ENCODE data around the gene RBMS3. TPM values are rescaled to one million over a fixed set of nuclear protein-coding genes. Genes with fewer than 3 reads are reported as not detected.

RBMS3 gene
- total RNA-seq, 1 donor from 2014 or later, result 65.1 TPM

DNA sequence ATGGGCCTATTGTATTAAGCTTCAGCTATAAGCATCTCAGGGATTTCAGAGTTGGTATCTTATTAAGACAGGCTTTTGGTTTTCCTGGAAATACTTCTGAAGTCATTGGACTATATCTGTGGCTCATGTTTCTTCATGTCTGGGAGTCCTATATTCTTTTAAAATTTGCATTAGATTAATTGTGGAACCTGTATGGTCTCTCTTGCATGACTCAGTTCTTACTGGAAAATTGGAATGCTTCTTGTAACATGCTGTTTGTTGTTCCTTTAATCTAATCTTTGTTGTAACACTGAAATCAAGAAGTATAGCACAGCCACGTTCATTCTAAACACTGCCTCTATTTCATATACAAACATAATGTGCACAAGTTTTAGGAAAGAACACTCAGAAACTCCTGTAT lies 208.1 kb downstream of the RBMS3 start:
- H3K4me1 Mint-ChIP-seq (ENCODE audit: low read depth, unreplicated experiment), result no peaks in the 10 kb centered on the region
- no peak for TF ChIP-seq CTCF (IDR thresholded peaks at IDR 0.05; ENCODE audit: partially characterized antibody, unreplicated experiment)
- H3K27ac Mint-ChIP-seq (ENCODE audit: unreplicated experiment), result no peak overlapping the region
- H3K36me3 Mint-ChIP-seq (ENCODE audit: unreplicated experiment), result no peaks in the 10 kb centered on the region
- peaks cover 2% of the 10 kb centered on the region for H3K9me3 Mint-ChIP-seq (ENCODE audit: unreplicated experiment)
- no peak for DNase-seq
- H3K27me3 Mint-ChIP-seq (ENCODE audit: unreplicated experiment), result no peaks in the 10 kb centered on the region
- H3K4me3 Mint-ChIP-seq (ENCODE audit: unreplicated experiment), result no peak overlapping the region

GRCh38 chr3:29493109-29493508 lies 212.2 kb downstream of the RBMS3 start:
- H3K36me3 Mint-ChIP-seq (ENCODE audit: unreplicated experiment), result no peaks in the 10 kb centered on the region
- H3K27me3 Mint-ChIP-seq (ENCODE audit: unreplicated experiment), result no peaks in the 10 kb centered on the region
- H3K4me1 Mint-ChIP-seq (ENCODE audit: low read depth, unreplicated experiment), result no peaks in the 10 kb centered on the region
- H3K4me3 Mint-ChIP-seq (ENCODE audit: unreplicated experiment), result no peak overlapping the region
- DNase-seq, result no peak
- peaks cover 2% of the 10 kb centered on the region for H3K9me3 Mint-ChIP-seq (ENCODE audit: unreplicated experiment)
- no peak overlapping the region for H3K27ac Mint-ChIP-seq (ENCODE audit: unreplicated experiment)
- TF ChIP-seq CTCF (IDR thresholded peaks at IDR 0.05; ENCODE audit: partially characterized antibody, unreplicated experiment), result no peak

- Mint-ChIP-seq H3K27me3 (ENCODE audit: unreplicated experiment) (no peaks in the 10 kb centered on the region), H3K36me3 (ENCODE audit: unreplicated experiment) (no peaks in the 10 kb centered on the region), H3K4me3 (ENCODE audit: unreplicated experiment) (no peak overlapping the region), H3K27ac (ENCODE audit: unreplicated experiment) (no peak overlapping the region), H3K9me3 (ENCODE audit: unreplicated experiment) (peaks cover 2% of the 10 kb centered on the region), H3K4me1 (ENCODE audit: low read depth, unreplicated experiment) (no peaks in the 10 kb centered on the region)
- no peak for DNase-seq
- no peak for TF ChIP-seq CTCF (IDR thresholded peaks at IDR 0.05; ENCODE audit: partially characterized antibody, unreplicated experiment)
Observed at GRCh38 chr3:29494305-29495036, 213.6 kb downstream of the RBMS3 start.

GRCh38 chr3:29497282-29497681 lies 216.4 kb downstream of the RBMS3 start:
- Mint-ChIP-seq H3K4me1 (ENCODE audit: low read depth, unreplicated experiment) (no peaks in the 10 kb centered on the region), H3K27me3 (ENCODE audit: unreplicated experiment) (no peaks in the 10 kb centered on the region), H3K27ac (ENCODE audit: unreplicated experiment) (no peak overlapping the region), H3K36me3 (ENCODE audit: unreplicated experiment) (no peaks in the 10 kb centered on the region), H3K4me3 (ENCODE audit: unreplicated experiment) (no peak overlapping the region), H3K9me3 (ENCODE audit: unreplicated experiment) (no peaks in the 10 kb centered on the region)
- TF ChIP-seq CTCF (IDR thresholded peaks at IDR 0.05; ENCODE audit: partially characterized antibody, unreplicated experiment), result no peak
- DNase-seq, result no peak

DNA sequence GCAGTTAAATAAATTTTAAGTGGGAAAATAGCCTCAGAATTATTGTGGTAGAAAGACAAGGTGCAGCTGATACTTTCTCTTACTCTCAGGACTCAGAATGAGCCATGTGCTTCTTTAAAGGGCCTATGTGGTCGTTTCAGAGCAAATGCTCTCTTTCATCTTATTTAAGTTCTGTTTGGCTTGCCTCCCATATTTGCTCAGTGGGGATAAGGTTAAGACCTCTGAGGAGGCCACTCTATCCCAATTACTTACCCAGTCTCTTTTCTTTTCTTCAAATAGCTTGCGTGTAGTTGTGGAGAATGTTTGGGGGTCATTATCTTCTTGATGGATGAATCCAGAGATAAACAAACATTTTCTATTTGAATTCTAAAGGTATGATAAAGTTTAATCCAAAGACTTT lies 221.9 kb downstream of the RBMS3 start:
- H3K27me3 Mint-ChIP-seq (ENCODE audit: unreplicated experiment), result no peaks in the 10 kb centered on the region
- H3K36me3 Mint-ChIP-seq (ENCODE audit: unreplicated experiment), result no peaks in the 10 kb centered on the region
- no peaks in the 10 kb centered on the region for H3K4me1 Mint-ChIP-seq (ENCODE audit: low read depth, unreplicated experiment)
- H3K27ac Mint-ChIP-seq (ENCODE audit: unreplicated experiment), result no peak overlapping the region
- peaks cover 1% of the 10 kb centered on the region for H3K9me3 Mint-ChIP-seq (ENCODE audit: unreplicated experiment)
- no peak for DNase-seq
- H3K4me3 Mint-ChIP-seq (ENCODE audit: unreplicated experiment), result no peak overlapping the region
- TF ChIP-seq CTCF (IDR thresholded peaks at IDR 0.05; ENCODE audit: partially characterized antibody, unreplicated experiment), result no peak
